HG02852 (cell line): ENCODE data around the gene CFAP61.
A peak's percentile ranks its signal among the peaks of the same experiment; 100 is the strongest.
"Not testable (repeated sequence)": the region's sequence is repeated elsewhere in the genome, so short reads cannot be mapped to it uniquely, and the experiment has no call there.

Experiments
- ATAC-seq: cut with Tn5 transposase; IDR thresholded peaks from one replicate; pipeline ENCODE4 v1.9.1; 2021; ENCODE audit warnings: mild to moderate bottlenecking, moderate library complexity; ENCODE audit not compliant: unreplicated experiment

Gene CFAP61

DNA sequence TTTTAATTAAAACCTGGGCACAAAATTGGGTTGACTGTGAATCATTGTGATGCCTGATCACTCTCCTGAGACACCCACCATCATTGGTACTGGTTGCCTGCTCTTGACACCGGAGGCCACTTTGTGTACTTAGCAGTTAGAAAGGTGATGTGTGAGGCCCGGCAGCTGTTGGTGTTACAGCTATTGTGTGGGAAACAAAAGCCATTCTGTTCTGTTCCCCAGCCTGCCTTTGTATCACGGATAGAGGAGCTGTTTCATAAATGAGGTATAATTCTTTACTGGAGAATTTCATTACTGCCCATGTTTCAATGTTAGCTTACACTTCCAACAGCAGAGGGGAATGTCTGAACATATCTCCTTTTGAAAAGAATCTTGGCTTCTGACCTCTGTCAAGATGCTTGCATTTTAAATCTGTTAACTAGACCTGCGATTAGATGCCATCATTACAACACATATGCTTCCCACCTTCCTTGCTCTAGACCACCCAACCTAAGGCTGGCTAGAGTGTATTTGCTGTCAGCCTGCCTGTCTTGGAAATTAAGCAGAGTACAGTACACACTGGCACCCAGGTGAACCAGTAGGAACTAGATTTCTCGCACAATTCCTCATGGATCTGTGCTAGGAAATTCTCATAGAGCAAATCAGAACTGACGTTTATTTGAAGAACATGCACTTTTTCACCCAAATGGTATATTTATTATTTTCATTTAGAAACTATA is 173.2 kb downstream of the CFAP61 start:
- ATAC-seq: no peak

DNA sequence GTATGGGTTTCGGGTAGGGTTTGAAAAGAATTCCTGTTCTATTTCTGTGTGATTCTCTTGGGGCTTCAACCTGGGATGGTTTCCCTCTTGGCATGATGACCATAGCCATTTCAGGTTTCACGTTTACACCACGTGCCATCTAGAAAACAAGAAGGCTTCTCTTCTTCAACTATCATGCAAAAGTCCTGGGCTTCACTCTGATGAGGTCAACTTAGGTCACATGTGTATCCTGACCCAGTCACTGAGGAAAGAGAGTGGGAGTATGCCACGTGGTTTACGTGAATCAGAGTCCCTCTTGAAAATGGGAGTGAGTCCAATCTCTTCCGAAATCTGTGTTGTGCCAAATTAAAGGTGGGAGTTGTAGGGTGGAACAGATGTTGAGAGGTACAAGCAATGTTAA is 174.2 kb downstream of the CFAP61 start:
- ATAC-seq: no peak

DNA sequence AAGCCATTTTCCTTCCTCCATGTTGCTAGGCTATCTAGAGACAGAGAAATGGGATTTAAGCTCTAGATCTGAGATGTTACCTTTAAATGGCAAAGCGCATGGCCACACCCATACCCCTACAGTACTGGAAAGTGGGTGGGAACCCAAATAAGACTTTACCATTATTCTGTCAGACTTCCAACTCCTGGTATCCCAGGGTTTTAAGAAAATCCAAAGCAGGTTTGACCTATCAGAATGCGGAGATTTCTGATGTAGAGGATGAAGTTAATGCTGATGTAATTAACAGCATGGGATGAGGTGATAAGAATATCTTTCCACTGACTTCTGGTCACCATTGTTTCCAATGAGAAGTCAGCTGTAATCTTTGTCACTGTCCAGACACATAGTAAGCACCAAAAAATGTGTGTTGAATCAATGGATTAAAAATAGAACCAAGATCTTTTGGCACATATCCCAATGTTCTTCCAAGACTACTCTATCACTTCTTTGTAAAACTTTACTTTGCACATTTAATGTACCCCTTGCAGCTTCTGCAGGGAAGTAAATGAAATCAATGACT is 174.8 kb downstream of the CFAP61 start:
- no peak for ATAC-seq

DNA sequence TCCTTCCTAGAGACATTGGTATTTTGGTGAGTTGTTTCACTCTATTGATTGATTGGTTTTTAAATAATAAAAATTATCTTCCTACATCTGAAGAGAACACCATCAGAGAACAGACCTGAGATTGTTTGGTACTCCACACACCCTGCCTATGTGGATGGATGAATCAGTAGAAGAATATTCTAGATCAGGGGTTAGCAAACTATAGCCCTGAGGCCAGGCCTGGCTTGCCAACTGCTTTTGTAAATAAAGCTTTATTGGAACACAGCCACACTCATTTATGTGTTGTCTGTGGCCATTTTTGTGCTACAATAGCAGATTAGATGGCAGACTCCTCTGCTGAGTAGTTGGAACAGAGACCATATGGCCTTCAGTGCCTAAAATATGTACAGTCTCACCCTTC is 176.0 kb downstream of the CFAP61 start:
- ATAC-seq: no peak

DNA sequence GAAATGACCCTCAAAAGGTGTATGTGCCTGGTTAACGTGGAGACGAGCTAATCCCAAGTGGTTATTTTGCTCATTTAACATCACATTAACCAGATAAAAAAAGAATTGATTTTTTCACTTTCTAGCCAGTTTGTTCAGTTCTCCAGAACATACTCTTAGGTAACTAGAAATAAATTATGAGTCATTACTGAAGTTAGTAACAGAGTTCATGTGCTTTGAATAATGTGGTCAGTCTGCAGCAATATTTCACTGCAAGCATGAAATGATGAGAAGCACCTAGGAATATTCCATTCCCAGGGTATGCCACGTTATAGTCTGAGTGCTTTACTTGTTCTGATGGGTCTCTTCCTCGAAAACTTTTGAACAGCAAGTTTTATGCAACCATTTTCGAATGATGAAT is 177.3 kb downstream of the CFAP61 start:
- no peak for ATAC-seq

DNA sequence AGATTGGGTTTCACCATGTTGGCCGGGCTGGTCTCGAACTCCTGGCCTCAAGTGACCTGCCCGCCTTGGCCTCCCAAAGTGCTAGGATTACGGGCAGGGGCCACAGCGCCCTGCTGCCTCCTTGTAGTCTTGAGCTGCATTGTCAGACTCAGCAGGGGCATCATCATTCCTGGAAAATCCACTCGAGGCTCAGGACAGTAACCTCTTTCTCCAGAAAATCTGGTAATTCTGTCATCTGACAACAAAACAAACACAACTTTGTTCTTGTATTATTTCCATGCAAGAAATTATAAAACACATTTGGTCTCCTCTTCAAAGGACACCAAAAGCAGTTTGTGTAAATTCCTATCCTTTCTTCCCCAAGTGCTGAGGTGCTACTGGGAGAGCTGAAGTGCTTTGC is 178.4 kb downstream of the CFAP61 start:
- ATAC-seq: no peak

DNA sequence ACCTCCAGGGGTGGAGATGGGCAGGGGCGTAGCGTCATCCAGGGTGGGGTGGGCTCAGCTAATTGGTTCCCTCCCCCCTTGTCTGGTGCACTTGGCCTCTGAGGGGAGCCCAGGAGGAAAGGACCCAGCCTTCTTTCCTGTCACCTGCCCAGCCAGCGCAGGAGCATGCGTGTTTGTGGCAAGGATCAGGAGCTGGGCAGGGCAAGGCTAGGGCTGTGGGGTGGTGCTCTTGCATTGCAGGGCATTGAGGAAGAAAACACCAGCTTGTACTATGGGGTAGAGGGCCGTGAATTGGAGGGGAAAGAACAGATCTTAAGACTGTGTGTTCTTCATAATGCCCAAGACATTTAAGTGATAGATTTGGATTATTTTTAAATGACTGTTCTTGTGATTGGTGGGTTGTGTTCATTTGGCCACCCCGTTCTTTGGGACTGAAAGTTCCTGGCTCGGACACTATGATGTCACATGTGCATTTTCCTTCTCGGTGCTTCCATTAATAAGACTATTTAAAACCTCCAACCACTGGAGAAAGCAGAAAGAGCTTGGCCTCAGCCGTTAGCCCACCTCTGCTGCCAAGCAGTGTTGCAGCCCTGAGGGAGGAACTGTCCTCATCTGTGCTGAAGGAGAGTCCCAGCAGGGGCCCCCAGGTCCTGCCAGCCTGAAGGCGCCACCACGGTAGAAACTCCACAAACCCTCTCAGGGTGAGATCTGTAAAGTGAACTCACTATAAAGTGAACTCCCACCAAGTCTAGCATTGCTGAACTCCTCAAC is 179.4 kb downstream of the CFAP61 start:
- no peak for ATAC-seq

DNA sequence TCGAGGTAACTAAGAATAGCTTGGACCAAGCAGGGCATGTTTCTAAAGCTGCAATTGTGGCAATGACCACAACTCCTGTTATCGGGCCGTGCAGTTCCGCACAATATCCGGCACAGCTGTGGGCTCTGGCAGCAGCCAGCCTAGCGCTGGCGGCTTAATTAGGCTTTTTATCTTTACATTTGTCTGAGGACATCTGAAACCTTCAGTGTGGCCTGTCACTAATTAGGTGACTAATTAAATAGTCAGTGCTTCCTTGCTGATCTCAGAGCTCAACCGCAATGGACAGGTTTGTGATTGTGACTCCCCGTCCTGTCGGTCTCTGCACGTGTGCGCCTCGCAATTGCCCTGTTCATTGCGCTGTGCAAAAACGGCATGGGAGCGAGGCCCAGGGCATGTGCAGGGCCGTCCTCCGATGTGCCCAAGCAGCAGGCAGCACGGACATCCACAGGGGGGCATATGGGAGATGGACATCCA is 180.7 kb downstream of the CFAP61 start:
- no peak for ATAC-seq

DNA sequence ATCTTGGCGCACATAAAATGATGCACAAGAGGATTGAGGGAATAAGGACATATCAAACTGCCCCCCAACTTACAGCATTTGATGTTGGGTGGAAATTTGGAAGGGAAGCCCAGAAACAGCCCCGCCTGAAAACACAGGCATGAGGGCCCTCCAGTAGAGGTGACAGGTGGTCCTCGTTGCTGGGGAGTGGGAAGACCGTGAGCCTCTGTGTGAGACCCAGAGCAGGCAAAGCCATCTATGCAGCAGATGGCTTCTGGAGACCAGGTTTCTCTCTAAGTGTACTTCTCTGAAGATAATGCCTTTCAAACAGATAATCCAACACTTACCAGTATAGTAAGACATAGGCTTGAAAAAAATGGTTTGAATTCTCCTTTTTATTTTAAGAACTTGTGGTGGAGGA is 183.3 kb downstream of the CFAP61 start:
- no peak for ATAC-seq

DNA sequence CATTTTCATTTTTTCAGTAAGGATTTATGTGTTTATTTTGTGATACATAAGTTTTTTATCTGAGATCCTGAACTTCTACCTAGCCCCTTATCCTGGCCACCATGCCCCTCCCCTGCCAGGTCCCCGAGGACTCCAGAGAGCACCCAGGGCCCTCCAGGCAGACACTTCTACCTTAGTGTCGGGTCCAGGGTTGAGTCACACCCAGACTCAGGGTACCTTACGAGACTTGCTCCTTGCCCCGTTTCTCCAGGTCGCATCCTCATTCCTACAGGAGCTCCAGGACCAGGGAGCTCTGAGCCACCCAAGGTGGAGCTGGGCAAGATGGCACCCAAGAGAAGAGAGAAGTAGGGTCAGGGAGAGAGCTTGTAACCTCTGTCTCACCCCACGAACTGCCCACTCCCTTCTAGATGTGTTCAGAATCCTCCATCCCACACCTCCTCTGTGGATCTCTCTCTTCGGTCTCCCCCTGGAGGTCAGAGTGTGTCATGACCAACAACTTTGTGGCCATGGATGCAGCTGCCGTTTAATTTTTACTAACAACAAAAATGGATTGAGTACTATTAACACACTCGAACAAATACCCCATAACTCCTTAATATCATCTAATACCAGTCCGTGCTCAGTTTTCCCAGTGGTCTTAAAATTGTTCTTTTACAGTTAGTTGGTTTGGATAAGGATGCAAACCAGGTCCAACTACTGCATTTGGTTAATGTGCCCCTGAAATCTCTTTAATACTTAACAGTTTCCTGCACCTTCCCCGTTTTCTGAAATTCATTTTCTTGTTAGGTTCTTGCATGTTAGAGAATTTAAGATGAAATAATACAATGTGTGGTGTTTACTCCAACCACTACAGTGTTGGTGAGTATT is 185.0 kb downstream of the CFAP61 start:
- peak; percentile 74 for ATAC-seq

DNA sequence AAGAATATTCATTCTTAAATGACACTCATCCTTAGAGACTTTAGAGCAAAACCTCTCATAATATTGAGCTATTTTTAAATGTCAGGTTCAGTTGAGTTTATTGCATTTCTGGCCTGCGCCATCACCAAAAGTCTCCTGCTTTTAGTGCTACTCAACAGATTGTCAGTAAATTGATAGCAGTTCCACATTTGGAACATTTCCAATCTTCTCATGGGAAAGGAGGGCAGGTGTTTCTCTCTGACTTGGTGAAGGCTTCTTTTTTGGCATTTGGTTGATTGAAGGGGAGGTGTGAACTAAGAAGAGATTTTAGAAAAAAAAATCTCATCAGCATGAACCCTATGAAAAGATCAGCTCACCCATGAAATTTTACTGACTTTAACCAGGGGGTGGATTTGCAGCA is 189.6 kb downstream of the CFAP61 start:
- no peak for ATAC-seq

DNA sequence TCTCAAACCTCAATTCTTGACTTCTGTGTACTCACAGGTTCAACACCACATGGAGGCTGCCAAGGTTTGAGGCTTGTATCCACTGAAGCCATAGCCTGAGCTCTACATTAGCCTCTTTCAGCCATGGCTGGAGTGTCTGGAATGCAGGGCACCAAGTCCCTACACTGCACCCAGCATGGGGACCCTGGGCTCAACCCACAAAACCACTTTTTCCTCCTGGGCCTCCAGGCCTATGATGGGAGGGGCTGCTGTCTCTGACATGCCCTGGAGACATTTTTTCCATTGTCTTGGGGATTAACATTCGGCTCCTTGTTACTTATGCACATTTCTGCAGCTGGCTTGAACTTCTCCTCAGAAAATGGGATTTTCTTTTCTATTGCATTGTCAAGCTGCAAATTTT is 192.1 kb downstream of the CFAP61 start:
- not testable (repeated sequence) for ATAC-seq

DNA sequence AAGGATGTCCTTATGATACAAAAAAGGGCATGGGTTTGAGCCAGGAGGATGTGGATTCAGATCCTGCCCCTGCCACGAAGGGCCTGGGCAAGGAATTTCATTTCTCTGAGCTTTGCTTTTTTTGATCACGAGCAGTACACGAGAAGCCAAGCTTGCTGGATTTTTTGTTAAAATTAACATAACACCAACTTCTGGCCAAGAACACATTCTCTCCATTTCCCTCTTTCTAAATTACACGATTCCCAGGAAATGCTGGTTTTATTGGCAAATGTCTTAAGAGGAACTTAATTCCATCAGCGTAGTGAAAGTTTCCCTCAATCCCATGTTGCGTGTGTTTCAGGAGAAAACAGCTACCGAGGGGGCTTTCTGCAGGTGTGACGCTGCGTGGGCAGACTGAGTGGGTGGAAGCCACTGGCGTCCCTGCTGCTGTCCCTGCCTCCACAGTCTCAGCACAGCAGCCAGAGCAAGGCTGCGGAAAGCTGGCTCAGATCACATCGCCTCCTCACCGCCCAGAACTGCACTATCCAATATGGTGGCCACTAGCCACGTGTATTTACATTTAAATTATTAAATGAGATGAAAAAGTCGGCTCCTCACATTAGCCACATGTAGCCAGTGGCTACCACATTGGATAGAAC is 194.8 kb downstream of the CFAP61 start:
- no peak for ATAC-seq

DNA sequence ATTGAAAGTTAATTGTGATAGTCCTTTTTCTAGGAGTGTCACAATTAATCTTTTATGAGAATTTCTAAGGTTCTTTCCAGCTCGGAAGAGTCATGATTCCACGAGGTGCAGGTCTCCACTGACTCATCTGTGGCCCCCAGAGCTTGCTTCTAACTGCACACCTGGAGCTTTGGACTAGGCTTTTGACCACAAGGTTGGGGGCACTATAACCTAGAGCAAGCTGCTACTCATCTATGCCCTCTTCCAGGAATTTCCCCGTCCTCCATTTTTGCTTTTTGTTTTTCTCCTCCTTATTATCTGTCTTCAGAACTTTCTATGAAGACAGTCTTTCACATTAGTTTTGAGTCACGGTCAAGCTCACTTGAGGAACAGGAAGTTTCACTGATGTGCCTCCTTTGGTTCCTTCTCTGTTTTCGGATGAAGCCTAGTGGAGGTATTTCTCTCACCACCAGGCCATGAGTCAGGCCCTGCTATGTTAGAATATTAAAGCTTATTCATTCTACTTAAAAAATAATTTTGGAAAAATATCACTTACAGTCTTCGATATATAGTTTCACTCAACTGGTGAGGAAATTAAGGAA is 196.4 kb downstream of the CFAP61 start:
- peak; percentile 74 for ATAC-seq

DNA sequence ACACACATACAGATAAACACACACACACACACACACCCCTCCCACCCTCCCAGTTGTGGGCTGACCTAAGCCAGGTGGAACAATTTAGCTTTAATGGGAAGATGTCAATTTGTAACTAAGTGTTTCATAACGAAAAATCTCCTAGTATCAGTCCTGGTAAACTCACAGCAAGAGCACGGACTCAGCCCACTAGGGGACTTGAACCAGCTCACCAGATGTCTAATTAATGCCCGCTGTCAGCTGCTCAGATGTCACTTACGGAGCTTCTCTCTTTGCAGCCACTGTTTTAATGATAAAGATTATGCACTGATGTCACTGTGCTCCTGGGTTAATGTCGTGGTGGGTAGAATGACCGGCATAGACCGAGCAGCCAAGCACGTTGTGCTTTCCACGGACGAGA is 199.0 kb downstream of the CFAP61 start:
- ATAC-seq: no peak

DNA sequence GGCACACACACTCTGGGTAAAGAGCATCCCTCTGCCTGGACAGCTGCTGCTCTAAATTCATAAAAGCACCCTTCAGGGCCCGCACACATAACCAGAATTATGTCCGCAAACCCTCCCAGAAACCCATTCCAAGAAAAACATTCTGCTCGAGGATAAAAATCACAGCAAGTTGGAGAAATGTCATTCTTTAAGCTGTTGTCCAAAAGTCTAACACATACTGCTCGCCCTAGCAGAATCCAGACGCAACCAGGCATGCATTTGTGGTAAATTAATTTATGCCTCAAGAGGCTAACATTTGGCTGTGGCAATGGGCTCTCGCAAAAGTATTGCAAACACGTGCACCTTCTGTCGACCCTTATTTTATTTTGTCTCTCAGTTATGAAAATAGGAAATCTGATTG is 199.5 kb downstream of the CFAP61 start:
- no peak for ATAC-seq

DNA sequence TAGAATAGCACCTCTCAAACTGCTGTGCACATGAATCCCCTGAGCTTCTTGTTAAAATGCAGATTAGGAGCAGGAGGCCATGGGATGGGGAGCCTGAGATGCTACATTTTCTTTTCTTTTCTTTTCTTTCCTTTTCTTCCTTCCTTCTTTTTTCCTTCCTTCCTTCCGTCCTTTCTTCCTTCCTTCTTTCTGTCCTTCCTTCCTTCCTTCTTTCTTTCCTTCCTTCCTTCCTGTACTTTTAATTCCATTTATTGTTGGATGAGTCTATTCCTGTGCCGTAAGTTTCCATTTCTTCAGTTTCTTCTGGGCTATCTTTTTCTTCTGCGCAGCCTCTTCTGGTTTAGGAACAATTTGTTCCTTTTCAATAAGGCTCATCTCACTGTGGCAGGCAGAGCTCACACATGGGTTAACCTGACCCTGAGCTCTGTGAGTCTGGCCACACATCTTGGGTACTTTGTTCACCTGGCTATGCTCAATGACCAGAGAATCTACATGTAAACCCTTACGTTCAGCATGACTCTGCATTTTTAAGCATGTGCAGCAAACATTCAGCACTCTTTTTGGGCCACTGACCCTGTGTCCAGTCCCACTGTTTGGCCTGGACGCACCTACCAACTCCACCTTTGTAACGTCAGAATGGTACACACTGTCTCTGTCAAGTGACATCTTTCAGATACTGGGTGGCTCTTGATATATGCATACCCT is 200.9 kb downstream of the CFAP61 start:
- no peak for ATAC-seq

DNA sequence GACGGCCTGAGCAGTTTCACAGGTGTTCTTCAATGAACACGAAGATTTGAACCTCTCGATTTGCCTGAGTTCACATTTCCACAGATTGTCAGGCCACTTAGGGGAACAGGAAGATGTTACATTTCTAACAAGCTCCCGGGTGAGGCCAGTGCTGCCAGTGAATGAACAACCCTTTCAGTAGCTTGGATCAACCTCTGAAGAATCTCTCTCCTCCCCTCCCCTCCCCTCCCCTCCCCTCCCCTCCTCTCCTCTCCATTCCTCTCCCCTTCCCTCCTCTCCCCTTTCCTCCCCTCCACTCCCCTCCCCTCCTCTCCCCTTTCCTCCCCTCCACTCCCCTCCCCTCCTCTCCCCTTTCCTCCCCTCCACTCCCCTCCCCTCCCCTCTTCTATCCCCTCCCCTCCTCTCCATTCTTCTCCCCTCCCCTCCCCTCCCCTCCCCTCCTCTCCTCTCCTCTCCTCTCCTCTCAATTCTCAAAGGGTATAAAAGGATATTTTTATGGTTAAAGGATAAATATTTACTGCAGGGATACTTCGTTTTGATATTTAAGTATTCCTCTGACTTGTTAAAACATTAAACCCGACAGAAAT is 201.5 kb downstream of the CFAP61 start:
- ATAC-seq: no peak

DNA sequence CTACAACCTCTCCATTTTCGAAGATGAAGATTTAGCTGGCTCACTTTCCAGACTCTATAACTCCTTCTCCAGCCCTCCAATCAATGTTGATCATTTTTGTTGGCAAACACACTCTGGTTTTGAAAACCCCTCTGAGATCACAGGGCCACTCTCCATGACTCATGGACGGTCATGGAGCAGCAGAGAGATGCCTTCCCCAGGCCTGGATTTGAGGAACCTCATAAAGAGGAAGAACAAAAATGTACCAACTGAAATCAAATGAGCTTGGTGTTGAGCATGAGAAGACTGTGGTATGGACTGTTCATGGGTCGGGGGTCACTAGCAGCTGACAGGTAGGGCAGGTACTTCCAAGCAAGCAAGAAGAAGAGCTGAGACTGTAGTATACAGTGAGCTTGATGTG is 202.8 kb downstream of the CFAP61 start:
- no peak for ATAC-seq
